ENCODE results near the gene SYNDIG1.
"Not testable (repeated sequence)": the region's sequence is repeated elsewhere in the genome, so short reads cannot be mapped to it uniquely, and the experiment has no call there.

The SYNDIG1 gene

DNA sequence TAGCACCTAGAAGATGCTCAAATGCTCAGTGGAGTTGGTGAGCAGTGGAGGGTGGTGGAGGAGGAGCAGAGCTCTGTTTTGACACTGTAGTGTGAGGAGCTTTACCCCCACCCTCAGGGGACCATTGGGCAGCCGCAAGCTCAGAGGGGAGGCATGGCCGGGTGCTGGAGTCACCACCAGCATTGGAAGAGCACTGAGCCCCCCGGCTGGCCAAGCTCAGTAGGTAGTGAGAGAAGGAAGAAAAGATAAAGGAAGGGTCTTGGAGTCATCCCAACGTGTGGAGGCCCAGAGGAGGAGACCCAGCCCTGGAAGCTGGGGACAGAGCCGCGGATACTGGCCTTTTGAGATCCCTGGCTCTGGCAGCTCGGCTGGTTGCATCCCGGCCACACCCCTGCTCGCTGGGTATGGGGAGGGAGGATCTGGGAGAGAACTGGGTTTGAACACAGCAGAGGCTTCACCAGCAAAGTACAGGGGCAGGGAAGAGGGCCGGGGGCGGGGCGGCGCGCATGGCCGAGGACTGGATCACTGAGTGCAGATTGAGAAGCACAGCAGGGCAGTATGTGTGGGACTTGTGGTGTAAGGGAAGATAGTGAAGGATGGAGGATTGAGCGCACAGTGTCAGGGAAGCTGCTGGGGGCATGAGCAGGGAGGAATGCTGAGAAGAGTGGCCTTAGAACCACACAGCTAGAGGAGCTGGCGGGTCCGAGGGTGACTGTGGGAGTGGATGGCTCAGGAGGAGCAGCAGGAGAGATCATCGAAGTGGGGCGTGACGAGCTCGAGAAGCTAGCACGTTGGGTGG is 24.4 kb downstream of the SYNDIG1 start:
- no peak for DNase-seq

DNA sequence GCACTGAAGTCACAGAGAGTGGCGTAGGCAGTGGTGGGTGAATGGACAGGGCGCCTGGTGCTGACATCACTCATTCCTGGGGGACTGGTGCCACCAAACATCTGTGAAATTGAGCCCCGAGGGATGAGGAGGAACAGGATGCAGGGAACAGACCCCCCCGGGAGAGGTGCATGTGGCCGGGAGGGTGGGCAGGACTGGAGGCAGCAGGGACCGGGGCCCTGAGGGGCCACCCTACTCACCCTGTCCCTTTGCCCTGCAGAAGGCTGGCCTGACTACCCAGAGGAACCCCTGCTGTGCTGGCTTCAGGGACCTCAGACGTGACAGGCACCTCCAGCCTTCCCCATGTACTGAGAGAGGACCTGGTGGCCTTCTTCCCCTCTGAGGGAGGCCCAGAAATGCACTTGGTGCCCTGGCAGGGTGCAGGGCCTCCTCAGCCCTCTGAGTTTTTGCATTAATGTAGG is 25.1 kb downstream of the SYNDIG1 start:
- DNase-seq, result no peak

DNA sequence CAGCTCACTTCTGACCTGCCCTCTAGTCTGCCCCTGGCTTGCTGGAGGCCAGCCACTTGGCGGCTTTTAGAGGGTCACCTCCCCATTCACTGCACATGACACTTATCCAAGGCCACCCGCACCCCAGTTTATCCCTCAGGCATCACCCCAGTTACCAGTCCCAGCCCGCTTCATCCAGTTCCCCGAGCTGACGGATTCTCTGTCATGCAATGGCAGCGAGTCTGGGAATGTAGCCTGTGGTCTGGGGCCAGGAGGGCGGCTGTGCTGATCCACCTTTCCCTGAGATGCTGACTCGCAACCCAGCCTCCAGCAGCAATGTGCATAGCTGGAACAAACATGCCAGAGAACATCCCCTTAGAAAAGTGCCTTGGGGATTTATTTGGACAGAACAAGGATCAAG is 25.8 kb downstream of the SYNDIG1 start:
- no peak for DNase-seq

DNA sequence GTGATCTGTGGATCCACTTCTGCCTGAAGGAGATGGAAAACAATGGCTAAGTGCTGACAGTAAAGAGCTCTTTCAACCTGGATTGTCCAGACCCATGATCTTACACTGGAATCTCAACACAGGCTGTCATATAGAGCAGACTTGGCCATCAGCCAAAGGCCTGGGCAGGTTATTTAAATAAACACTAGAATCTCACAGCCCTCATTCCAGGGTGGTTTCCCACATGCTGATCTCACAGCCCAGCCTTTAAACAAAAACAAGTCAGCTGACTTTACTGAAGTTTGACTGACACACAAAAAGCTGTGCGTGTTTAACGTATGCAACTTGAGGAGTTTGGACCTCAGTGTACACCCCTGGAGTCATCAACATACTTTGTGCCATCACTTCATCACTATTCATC is 28.4 kb downstream of the SYNDIG1 start:
- no peak for DNase-seq

DNA sequence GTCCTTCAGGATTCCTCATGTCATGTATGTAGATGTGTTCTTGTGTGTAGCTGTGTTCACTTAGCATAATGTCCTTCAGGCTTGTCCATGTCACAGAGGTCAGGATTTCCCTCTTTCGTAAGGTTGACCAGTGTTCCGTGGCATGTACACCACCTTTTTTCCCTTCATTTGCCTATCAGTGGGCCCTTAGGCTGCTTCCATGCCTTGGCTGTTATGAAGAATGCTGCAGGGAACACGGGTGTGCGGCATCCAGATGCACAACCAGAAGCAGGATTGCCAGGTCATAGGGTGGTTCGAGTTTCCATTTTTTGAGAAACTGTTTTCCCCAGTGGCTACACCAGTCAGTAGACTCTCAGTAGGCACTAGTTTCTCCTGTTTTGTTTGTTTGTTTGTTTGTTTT is 29.2 kb downstream of the SYNDIG1 start:
- no peak for DNase-seq

DNA sequence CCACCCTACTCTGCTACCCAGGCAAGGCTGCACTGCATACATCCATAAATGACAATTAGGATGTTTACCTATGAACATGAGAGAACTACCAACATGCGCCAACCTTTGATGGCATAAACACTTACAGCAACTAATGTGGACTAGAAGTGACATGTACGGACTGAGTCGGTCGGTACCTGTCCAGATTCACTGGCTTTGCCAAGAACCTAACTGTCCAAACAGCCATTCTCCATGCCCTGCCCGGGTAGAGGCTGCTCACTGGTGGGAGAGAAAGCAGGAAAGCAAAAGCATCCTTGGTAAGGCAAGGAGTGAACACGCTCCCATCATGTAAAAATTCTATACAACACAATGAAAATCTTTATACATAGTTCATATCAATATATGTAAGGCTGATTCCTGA is 30.0 kb downstream of the SYNDIG1 start:
- no peak for DNase-seq

DNA sequence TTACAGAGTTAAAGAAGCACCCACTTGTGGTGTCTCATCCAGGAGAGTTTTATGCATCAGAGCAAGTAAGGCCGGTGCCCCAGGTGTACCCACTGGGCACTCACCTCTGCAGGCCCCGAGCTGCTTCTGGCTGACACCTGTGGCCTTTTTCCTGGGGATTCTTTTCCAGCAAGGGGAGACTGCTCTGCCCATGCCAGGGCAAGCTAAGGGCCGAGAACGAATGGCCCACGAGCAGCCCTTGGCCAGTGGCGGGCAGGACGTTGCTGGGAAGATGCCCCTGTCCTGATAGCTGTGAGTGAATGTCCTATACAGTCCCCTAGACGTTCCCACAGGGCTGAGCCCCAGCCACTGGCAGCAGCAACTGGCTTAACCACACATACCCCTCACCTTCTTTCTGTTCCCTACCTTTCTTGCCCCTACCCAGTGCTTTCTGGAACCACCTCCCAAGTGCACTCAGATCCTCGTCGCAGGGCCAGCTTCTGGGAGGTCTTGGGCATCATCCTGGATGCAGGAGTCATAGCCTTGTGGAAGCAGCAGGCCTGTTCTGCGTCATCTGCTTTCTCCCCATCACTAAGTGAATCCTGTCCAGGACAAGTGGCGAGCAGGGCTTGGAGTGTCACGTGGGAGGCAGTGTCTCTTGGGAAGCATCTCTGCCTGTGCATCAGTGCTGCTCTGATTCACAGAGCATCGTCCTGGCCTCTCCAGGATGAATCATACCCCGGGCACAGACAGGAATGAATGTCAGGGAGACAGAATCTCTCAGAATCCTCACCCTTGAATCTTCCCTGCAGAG is 32.5 kb downstream of the SYNDIG1 start:
- no peak for DNase-seq

DNA sequence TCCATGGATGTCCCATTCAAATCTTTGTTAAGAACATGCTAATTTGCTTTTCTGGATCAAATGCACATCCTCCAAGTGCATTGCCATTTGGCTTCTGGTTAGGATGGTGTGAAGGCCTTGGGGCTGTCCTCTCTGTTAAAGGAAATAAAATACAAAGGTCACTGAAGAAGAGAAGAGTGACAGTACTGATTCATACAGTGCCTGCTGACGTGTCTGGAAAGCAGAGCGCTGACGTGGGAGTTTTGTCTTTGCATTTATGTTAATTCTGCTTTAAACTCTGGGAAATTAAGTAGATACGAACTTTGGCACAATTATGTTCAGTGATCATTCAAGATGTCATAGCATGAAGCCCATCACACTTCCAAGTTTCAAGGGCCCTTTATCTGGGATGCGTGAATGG is 33.2 kb downstream of the SYNDIG1 start:
- no peak for DNase-seq

DNA sequence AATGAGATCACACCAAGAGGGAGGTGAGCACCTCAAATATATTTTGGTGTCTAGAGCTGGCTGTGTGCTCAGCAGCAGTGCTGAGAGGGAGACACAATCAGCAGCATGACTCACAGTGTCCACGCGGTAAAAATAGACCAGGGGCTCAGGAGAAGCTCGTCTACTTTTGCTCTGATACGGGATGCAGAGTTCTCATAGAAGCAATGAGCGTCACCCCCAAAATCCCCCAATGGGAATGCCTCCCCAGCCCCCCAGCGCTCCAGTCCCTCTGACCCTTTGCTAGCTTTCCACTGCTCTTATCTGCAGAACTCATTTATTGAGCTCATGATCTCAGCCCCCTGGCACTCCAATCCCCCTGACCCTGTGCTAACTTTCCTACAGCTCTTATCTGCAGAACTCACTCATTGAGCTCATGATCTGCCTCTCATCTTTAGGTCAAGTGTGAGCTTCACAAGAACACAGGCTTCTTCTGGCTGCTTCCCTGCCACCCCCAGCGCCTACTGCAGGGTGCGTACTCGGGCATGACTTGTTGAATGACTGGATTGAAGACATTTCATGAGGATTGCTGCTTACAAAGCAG is 34.0 kb downstream of the SYNDIG1 start:
- DNase-seq, result no peak

DNA sequence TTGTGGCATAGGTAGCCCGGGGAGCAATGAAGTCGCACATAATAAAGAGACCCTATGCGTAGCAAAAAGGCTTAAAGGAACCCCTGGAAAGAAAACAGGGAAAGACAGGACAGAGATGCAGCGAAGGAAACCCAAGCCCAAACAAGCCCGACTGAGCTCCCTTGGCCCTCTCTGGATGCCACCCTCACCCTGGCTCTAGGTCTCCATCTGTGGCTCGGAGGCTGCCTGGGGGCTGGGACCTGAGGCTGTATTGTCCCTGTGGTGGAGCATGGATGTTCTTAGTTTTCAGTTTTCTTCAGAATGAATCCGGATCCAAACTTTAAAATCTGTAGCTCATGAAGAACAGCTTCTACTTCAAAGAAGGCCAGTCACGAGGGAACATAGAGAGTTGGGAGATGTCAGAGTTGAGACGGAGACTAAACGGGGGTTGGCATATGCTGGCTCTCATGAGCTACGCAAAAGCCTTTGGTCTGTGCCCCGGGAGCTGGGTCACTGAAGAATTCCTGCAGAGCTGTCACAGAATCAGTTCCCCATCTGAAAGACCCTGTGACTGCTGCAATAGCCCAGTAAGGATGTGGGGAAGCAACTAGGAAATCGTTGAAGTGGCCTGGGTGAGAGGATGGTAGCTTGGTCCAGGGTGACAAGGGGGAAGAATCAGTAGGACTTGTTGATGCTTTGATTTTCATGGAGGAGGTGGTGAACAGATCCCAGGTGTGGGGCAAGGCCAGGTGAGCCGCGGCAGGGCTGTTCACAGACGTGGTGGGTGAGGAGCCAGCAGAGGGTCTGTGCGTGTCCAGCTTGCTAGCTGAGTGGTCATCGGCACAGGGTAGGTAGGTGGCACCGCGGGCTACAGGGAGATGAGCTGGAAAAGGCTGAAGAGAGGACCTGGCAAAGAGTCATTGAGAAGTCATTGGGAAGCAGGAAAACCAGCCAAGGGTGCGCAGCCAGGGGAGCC is 35.2 kb downstream of the SYNDIG1 start:
- DNase-seq, result no peak

DNA sequence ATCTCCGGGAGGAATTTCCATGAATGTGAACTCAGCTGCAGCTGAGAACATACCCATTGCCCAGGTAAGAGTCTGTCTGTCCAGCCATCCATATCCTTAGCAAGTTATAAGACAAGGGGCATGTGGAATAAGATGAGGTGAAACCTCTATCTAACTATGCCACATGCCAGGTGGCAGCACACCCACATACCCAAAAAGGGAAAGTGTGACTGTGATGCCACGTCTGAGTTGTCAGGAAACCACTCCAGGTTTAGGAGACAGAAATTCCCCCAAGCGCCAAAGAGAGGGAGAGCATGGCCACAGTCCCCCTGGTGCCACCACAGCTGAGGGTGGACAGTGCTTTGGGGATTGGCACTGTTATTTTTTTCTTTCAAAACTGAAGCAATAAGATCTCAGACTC is 36.7 kb downstream of the SYNDIG1 start:
- DNase-seq, result no peak

DNA sequence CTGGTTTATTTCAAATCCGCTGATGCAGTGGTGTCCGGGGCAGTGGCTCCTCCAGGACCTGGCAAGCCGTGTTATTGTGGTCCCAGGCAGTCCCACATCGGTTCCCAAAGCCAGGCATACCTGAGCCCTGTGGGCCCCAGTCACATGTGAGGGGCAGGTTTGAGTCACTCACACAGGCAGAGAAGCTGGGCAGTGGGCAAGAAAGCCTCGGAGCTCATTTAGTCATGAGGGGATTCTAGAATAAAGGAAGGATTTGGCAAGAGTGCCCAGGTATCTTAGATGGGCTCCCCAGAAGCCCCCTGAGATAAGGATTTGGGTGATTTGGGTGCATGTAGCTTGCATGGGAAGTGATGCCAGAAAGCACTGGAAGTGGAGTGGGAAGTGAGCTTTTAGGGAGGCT is 37.3 kb downstream of the SYNDIG1 start:
- no peak for DNase-seq

DNA sequence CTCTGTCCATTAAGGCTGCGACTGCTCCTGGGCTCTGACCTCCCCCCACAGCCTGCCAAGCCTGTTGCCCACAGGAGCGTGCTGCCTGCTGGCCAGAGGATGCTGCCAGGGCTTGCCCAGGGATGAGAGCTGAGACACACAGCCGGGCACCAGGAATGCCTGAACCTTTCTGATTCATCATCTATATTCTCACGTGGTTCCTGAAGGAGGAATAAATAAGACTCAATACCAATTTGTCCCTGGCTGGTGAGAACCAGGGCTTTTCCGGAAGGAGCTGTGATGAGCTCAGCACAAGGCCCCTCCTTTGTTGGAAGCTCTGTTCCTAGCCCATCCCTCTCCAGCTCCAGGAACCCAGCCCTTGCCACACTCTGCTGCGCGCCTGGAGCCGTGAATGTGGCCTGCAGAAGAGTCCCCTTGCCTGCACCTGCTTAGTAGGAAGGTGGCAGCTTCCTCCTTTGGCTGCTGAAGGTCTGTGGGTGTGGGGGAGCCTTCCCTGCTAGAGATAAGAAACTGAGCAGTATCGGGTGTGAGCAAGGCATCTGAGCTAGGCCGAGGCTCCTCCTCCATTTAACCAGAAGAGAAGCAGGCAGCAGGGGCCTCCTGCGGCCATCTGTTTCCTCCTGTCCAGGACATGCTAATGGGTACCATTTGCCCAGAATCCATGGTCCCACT is 37.9 kb downstream of the SYNDIG1 start:
- DNase-seq, result no peak

DNA sequence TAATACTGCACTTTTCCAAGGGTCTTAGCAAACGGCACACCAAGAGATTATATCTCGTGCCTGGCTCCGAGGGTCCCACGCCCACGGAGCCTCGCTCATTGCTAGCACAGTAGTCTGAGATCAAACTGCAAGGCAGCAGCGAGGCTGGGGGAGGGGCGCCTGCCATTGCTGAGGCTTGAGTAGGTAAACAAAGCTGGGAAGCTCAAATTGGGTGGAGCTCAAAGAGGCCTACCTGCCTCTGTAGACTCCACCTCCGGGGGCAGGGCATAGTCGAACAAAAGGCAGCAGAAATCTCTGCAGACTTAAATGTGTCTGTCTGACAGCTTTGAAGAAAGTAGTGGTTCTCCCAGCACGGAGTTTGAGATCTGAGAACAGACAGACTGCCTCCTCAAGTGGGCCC is 43.0 kb downstream of the SYNDIG1 start:
- not testable (repeated sequence) for DNase-seq

DNA sequence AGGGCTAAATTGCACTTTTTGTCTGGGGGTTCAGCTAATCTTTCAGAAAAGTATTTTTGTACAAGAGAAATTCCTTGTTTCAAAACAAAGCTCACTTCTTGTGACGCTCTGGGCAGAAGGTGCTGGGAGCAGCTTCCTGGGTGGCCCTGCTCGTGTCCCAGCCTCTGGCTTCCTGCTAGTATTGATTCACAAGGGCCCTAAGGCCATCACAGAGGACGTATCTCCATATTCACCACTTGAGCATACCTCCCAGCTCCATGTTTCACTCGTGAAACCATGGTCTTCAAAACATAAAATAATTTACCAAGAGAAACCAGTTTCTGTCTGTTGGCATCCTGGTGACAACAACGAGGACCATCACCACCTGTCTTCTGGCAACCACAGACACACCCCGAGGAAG is 49.1 kb downstream of the SYNDIG1 start:
- no peak for DNase-seq

DNA sequence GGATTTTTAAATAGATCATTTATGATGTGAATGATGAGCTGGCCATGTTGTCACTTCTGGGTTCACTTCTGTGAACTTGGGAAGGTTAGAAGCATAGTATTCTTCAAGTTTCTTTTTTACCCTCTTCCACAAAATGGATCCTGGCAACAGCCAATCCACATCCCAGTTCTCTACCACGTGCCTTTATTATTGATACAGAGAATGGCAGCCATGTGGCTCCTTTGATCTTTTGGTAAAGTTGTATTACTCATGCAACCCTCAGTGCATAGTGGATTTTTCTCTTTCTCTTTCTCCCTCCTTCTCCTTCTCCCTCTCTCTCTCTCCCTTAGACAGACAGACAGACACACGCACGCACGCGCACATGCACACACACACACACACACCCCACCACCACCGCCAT is 50.0 kb downstream of the SYNDIG1 start:
- DNase-seq, result no peak

DNA sequence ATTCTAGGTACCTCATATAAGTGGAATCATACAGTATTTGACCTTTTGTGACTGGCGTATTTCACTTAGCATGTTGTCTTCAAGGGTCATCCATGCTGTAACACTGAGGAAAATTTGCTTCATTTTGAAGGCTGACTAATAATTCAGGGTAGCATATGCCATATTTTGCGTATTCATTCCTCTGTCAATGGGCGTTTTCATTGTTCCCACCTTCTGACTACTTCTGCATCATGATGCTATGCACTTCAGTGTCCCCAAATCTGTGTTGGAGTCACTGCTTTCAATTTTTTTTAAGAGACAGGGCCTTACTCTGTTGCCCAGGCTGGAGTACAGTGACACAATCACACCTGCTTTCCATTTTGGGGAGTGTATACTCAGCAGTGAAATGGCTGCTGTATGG is 51.6 kb downstream of the SYNDIG1 start:
- no peak for DNase-seq

DNA sequence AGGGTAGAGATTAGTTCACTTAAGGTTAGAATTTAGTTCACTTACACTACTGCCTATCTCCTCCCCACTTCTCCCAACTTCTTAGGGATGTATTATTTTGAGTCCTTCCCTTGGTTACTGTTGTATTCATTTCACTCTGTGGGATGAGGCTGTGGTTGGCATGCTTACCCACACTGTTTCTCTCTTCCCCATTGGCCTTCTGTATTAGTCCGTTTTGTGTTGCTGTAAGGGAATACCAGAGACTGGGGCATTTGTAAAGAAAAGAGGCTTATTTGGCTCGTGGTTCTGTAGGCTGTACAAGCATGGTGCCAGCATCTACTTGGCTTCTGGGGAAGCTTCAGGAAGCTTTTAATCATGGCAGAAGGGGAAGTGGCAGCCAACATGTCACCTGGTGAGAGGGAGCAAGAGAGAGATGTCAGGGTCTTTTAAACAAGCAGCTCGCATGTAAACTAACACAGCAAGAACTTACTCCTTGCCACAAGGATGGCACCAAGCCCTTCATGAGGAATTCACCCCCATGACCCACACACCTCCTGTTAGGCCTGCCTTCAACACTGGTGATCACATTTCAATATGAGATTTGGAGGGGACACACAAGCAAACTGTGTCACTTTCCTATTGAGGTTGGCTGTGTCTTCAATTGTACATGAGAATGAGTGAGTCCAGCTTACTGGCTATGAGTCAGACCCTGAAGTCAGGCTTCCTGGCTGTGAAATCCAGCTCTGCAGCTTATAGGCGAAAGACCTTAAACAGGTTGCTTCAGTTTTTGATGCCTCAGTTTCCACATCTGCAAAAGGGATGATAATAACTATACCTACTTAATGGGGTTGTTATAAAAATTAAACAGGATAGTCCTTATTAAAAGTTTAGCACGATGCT is 53.3 kb downstream of the SYNDIG1 start:
- DNase-seq, result no peak

DNA sequence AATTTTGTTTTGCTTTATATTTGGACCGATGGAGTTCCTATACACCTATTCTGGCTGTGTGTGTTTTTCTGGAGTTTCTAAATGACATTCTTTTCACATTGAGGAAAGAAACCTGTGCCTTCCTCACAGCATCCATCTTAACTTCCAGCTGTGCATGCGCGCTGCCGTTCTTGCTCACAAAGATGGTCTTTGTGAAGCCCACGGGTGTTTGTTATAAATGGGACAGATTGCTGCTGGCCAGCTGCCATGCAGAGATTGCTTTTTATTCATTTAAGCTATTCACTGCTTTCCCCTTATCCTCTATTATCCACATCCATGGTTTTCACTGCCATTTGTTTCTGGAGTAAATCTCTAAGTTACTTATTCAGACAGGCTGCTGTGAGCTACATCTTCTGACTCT is 54.2 kb downstream of the SYNDIG1 start:
- no peak for DNase-seq

DNA sequence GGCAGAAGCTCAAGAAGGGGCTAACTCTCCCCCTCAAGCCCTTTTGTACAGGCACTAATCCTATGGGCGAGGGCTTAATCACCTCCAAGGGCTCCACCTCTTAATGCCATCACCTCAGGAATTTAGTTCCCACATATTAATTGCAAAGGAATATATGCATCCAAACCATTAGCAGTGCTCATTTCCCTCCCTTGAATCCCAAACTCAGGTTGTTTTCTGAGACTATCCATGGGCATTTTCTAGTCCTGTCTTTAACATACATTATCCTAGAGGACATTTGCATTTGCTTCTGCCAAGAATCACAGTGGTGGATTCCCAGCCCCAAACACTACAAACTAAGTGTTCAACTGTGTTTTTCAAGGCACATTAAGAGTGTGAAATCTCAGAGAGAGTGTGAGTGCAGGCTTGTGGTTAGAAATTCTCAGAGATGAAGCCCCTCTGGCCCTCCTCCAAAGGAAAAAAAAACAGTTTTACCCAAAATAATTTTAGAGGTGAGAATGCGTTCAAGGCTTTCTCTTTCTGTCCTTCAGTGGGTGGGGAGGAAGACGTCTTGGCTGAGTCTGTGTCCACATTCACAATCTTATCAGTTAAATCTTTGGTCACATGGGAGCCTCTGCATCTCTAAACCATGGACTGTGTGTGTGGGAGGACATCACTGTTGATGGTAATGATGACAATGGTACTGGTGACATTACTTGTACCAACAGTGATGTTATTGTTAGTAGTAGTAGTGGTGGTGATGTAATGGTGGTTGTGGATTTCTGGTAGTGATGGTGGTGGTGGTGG is 59.3 kb downstream of the SYNDIG1 start:
- no peak for DNase-seq
